ENCODE measurements around the gene CRACDL.

DNA sequence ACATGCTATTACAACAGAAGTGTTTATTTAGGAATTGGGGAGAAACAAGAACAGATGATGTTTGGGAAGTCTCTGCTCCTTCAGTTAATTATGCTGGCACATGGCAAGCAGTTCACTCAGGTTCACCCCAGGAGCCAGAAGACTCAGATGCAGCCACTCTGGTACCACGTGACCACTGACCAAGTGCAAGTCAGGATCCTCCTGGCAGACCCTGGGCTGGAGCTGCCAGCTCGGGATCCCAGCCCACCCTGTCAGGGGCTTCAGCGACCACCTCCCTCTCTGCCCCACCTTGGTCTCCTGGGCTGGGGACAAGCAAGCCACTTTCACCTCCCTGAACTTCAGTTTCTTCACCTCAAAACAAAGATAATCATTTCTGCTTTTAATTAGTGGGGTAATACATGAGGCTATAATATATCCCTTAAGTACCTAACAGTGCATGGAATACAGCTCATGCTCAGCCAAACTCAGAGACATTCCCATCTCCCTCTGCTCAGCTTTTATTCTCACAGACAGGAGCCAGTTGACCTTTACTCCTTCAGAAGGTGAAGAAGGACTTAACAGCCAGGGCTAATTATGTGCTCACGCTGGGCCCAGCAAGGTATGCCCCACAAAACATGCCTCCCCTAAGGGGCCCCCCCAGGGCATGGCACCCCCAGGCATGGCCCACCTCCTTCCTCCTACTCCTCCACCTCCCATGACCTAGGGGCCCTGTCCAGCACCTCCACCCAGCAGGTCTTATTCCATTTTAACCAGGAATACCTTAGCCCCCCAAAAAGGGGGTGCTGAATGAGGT lies 11.8 kb downstream of the CRACDL start:
- TF ChIP-seq BHLHE40 (IDR thresholded peaks at IDR 0.05; ENCODE audit: borderline replicate concordance), result no peak
- no peak for TF ChIP-seq ELF4 (IDR thresholded peaks at IDR 0.05)
- no peak for TF ChIP-seq SUZ12 (IDR thresholded peaks at IDR 0.05)
- TF ChIP-seq HDGF (IDR thresholded peaks at IDR 0.05; ENCODE audit: borderline replicate concordance), result no peak
- TF ChIP-seq TARDBP (IDR thresholded peaks at IDR 0.05), result no peak

Measured in HEK293T (cell line).